HG02884 (cell line): ENCODE results near the gene AK3.
A peak's percentile ranks its signal among the peaks of the same experiment; 100 is the strongest.
"Not testable (repeated sequence)": the region's sequence is repeated elsewhere in the genome, so short reads cannot be mapped to it uniquely, and the experiment has no call there.

Experiments used
- ATAC-seq: cut with Tn5 transposase; IDR thresholded peaks from one replicate; pipeline ENCODE4 v1.9.1; 2021; ENCODE audit warnings: mild to moderate bottlenecking, moderate library complexity; ENCODE audit not compliant: unreplicated experiment

The AK3 gene

DNA sequence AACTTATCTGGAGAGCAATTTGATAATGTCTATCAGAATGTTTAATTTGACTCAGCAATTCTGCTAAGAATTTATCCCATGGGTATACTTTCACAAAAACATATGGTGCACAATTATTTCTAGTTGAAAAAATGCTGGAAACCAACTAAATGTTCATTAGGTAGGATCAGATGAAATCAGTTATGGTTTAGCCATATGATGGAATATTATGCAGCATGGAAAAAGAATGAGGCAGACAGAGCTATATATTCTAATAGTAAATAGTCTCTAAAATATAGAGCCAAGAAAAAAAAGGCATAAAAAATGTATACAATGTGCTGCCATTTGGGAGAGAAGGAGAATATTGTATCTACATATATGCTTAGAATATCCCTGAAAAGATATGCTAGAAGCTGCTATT lies 71.1 kb downstream of the AK3 start:
- no peak for ATAC-seq

GRCh38 chr9:4668604-4669003 lies 72.4 kb downstream of the AK3 start:
- ATAC-seq: no peak

DNA sequence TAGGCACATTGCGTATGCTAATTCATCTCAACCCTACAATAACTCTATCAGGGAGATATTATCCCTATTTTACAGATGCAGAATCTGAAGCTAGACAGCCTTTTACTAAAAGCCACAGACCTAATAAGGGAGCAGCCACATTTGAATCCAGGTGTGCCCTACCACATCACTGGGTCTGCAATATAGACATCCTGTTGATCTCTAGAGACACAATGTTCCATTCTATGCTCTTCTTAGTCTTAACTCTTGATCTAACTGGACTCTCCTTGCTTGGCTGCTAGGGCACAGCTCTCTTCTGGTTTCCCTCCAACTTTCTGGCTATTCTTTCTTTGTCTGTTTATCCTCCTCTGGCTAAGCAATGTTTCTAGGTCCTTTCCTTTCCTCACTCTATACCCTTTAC lies 73.3 kb downstream of the AK3 start:
- no peak for ATAC-seq

GRCh38 chr9:4666042-4666699 lies 74.8 kb downstream of the AK3 start, which contains the start of gene SPATA6L:
SPATA6L (minus strand) TSS chr9:4666480; CDS start chr9:4666250, 230 bp downstream.
- ATAC-seq: peak; percentile 28

DNA sequence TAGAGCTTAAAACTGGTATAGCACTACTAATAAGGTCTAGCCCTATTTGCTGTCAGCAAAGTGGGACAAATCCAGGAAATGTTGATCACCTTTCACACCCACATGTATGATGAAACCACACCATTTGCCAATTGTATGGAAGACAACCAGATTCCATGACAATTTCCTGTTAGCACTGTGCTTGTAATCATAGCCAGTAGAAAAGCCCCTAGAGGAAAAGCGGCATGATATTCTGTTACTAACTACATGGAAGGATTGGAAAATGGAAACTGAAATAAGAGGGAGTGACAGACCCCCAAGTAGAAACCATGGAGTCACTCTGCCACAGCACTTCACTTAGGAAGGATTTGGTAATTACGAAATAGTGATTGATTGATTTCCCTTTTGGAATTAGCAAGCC lies 75.6 kb downstream of the AK3 start:
- no peak for ATAC-seq

DNA sequence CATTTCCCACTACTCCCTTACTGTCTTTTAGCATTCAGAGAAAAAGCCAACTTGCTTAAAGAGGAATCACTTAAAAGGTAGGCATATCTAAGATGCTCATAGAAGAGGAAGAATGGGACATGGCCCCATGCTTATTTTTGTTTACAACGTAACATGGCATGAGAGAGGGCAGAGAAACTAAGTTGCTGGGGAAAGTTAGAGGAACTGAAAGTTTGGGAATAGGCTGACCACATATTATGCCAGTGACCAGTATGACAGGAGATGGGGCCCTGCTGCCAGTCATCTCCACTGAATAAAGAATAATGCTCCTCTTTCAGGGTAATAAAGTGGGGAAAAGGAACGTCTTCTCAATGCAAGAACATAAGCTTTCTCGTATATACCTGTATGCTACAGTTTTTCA lies 77.0 kb downstream of the AK3 start:
- ATAC-seq: no peak

DNA sequence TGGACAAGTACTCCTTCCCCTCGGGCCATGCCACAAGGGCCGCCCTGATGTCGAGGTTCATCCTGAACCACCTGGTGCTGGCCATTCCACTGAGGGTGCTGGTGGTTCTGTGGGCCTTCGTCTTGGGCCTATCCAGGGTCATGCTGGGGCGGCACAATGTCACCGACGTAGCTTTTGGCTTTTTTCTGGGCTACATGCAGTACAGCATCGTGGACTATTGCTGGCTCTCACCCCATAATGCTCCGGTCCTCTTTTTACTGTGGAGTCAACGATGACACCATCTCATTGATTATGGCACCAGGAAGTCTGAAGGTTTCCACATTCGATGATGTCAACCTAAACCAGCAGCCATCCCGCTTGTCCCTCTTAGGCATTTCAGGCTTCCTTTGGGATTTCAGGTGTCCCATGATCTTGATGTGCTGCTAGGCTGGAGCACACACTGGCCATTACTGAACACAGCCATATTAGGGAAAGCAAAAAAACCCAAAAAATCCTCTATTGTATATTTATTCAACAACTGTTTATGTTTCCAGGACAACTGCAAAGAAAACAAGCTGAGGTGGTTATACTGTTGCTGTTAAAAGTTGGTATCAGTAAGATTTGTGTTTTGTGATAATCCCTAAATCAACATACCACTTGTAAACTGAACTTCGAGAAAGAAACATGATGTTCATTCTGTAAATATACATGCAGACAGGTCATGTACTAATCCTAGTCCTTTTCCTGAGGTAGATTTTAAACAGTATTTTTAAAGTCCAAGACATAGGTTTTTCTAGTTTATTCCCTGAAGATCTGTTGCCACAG lies 77.8 kb downstream of the AK3 start:
- no peak for ATAC-seq

GRCh38 chr9:4662108-4662988 lies 78.7 kb downstream of the AK3 start, which contains the start of gene PLPP6:
PLPP6 (plus strand) TSS chr9:4662294; CDS start chr9:4662376, 82 bp downstream.
- ATAC-seq: peak; percentile 68

GRCh38 chr9:4661611-4662010 lies 79.4 kb downstream of the AK3 start:
- ATAC-seq: no peak

GRCh38 chr9:4661165-4661564 lies 79.8 kb downstream of the AK3 start:
- ATAC-seq: no peak

DNA sequence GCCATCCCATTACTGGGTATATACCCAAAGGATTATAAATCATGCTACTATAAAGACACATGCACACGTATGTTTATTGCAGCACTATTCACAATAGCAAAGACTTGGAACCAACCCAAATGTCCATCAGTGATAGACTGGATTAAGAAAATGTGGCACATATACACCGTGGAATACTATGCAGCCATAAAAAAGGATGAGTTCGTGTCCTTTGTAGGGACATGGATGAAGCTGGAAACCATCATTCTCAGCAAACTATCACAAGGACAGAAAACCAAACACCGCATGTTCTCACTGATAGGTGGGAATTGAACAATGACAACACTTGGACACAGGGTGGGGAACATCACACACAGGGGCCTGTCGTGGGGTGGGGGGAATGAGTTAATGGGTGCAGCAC lies 80.3 kb downstream of the AK3 start:
- not testable (repeated sequence) for ATAC-seq
